Measurements from ENCODE around the gene MKLN1. TPM values are rescaled to one million over a fixed set of nuclear protein-coding genes. Genes with fewer than 3 reads are reported as not detected.

Gene MKLN1
- total RNA-seq (10 to 100 TPM; 42.0 to 69.8 (median 59.3) TPM), polyA plus RNA-seq (10 to 100 TPM; 30.8 to 36.2 TPM), total RNA-seq (118 reads per million, percentile 87 among the genes with 10 or more reads in this experiment)

- peaks cover 35 to 85% (median 71%) of the 10 kb centered on the region in 7 donors for H3K4me1 Mint-ChIP-seq
- Histone ChIP-seq H3K27ac (ENCODE audit: low read depth, low read length) (peak within 1 kb of the TSS; percentile 94), H3K4me1 (ENCODE audit: control insufficient read depth in 2 of 2, insufficient read depth in 2 of 2, low read length in 2 of 2) (peaks cover 26 to 43% of the 10 kb centered on the region in 2 donors), H3K4me3 (ENCODE audit: low read length) (peak within 1 kb of the TSS; percentile 88), H3K27me3 (ENCODE audit: control insufficient read depth in 2 of 2, insufficient read depth in 2 of 2, low read length in 2 of 2) (no peaks in the 10 kb centered on the region), H3K36me3 (ENCODE audit: control insufficient read depth in 2 of 3, insufficient read depth in 3 of 3, low read length in 3 of 3) (peaks cover 0 to 10% (median 0%) of the 10 kb centered on the region in 3 experiments), H3K9me3 (ENCODE audit: control insufficient read depth in 2 of 3, low read length in 3 of 3) (no peaks in the 10 kb centered on the region)
- intact Hi-C loops (cut with micrococcal nuclease), result loop anchor here (1.0 to 5.0 kb wide), 12 partner anchors 8 to 1376 kb away; partner anchors contain the start of genes KLHDC10 (in 1 of the 2) and UBE2H (in 1 of the 2)
- peak within 1 kb of the TSS; percentile 86 to 99 (median 97) for H3K27ac Mint-ChIP-seq
- H3K4me3 Mint-ChIP-seq, result peak within 1 kb of the TSS; percentile 88 to 100 (median 94)
- ChIA-PET POLR2A (interaction anchor here (0.5 to 2.5 kb wide), 12 partner anchors 9 to 413 kb away, joined by 3 to 22 read pairs (median 4); no protein-coding TSS in a partner anchor), CTCF (interaction anchor here (0.6 to 0.7 kb wide), 2 partner anchors 24 to 258 kb away, joined by 3 read pairs; no protein-coding TSS in a partner anchor)
- ATAC-seq (peak; percentile 99), DNase-seq (peak; percentile 82 to 91 (median 86))
- peaks cover 0 to 13% (median 0%) of the 10 kb centered on the region in 5 donors for H3K36me3 Mint-ChIP-seq
- no peaks in the 10 kb centered on the region for H3K9me3 Mint-ChIP-seq
- no peaks in the 10 kb centered on the region for H3K27me3 Mint-ChIP-seq
Observed at GRCh38 chr7:131327626-131328376, at the start of gene MKLN1. Gene MKLN1, plus strand, starts transcription at chr7:131327876. Its CDS starts 24 bp downstream, at chr7:131327900.

DNA sequence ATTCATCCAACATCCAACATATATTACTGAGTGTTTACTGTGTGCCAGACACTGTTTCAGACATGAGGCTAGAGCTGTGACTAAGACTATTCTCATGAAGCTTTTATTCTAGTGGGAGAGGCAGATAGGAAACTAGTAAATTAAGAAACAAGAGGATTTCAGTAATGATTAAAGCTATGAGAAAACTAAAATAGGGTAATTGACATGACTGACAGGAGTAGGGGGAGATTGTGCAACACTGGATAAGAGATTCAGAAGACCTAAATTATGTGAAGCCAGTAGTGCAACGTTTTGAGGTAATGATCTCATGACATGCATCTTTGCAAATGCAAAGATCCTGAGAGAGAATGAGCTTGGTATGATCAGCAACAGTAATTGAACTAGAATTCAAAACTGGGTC, 48.6 kb upstream of the MKLN1 start:
- Histone ChIP-seq H3K36me3 (ENCODE audit: control insufficient read depth in 2 of 3, insufficient read depth in 3 of 3, low read length in 3 of 3) (no peaks in the 10 kb centered on the region), H3K27ac (ENCODE audit: low read depth, low read length) (no peak overlapping the region), H3K27me3 (ENCODE audit: control insufficient read depth in 2 of 2, insufficient read depth in 2 of 2, low read length in 2 of 2) (no peaks in the 10 kb centered on the region), H3K4me1 (ENCODE audit: control insufficient read depth in 2 of 2, insufficient read depth in 2 of 2, low read length in 2 of 2) (no peaks in the 10 kb centered on the region), H3K9me3 (ENCODE audit: control insufficient read depth in 2 of 3, low read length in 3 of 3) (no peaks in the 10 kb centered on the region), H3K4me3 (ENCODE audit: low read length) (no peak overlapping the region)
- no peak for DNase-seq
- ChIA-PET CTCF (interaction anchor here (0.6 kb wide), 1 partner anchor 714 kb away, joined by 3 read pairs; no protein-coding TSS in a partner anchor), POLR2A (no interaction called here)
- no peak overlapping the region for H3K4me3 Mint-ChIP-seq
- peaks cover 0 to 4% (median 0%) of the 10 kb centered on the region in 5 donors for H3K27me3 Mint-ChIP-seq
- H3K4me1 Mint-ChIP-seq, result peaks cover 0 to 4% (median 0%) of the 10 kb centered on the region in 7 donors
- peaks cover 0 to 7% (median 0%) of the 10 kb centered on the region in 11 donors for H3K9me3 Mint-ChIP-seq
- no peak overlapping the region for H3K27ac Mint-ChIP-seq
- intact Hi-C loops (cut with micrococcal nuclease), result no loop called here
- ATAC-seq, result no peak
- peaks cover 0 to 2% (median 0%) of the 10 kb centered on the region in 5 donors for H3K36me3 Mint-ChIP-seq

DNA sequence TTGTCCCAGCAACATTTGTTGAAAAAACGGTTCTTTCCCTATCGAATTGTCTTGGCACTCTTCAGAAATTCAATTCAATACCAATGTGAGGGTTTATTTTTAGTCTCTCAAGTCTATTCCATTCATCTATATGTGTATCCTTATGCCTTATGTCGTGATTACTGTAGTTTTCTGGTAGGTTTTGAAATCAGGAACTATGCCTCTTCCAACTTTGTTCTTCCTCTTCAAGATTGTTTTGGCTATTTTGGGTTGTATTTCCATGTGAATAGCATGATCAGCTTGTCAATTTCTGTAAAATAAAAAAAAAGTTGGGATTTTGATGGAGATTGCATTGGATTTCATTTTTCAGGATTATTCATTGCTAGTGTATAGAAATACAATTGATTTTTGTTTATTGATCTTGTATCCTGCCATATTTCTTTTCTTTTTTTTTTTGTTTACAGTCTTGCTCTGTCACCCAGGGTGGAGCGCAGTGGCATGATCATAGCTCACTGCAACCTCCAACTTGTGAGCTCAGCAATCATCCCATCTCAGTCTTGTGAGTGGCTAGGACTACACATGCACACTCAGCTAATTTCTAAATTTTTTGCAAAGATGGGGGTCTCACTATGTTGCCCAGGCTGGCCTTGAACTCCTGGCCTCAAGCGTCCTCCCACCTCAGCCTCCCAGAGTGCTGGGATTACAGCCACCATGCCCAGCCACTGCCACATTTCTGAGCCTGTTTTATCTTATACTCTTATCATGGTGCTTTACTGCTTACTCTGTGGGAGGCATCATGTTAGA, 46.2 kb upstream of the MKLN1 start:
- ChIA-PET POLR2A (interaction anchor here (0.6 kb wide), 1 partner anchor 1392 kb away, joined by 5 read pairs; no protein-coding TSS in a partner anchor), CTCF (no interaction called here)
- no peak overlapping the region for H3K4me3 ChIP-seq (ENCODE audit: low read length)
- H3K4me1 ChIP-seq (ENCODE audit: control insufficient read depth in 2 of 2, insufficient read depth in 2 of 2, low read length in 2 of 2), result no peaks in the 10 kb centered on the region
- DNase-seq, result no peak
- H3K27ac ChIP-seq (ENCODE audit: low read depth, low read length), result no peak overlapping the region
- no peaks in the 10 kb centered on the region for H3K27me3 Mint-ChIP-seq
- H3K36me3 Mint-ChIP-seq, result peaks cover 0 to 2% (median 0%) of the 10 kb centered on the region in 5 donors
- H3K4me3 Mint-ChIP-seq, result no peak overlapping the region
- H3K9me3 ChIP-seq (ENCODE audit: control insufficient read depth in 2 of 3, low read length in 3 of 3), result no peaks in the 10 kb centered on the region
- H3K36me3 ChIP-seq (ENCODE audit: control insufficient read depth in 2 of 3, insufficient read depth in 3 of 3, low read length in 3 of 3), result no peaks in the 10 kb centered on the region
- H3K4me1 Mint-ChIP-seq, result peaks cover 0 to 2% (median 0%) of the 10 kb centered on the region in 7 donors
- H3K9me3 Mint-ChIP-seq, result peaks cover 0 to 7% (median 0%) of the 10 kb centered on the region in 11 donors
- peak overlapping the region in 1 of 9 donors; percentile 20 for H3K27ac Mint-ChIP-seq
- ATAC-seq, result no peak
- H3K27me3 ChIP-seq (ENCODE audit: control insufficient read depth in 2 of 2, insufficient read depth in 2 of 2, low read length in 2 of 2), result no peaks in the 10 kb centered on the region
- intact Hi-C loops (cut with micrococcal nuclease), result no loop called here

GRCh38 chr7:131284702-131285419, 42.8 kb upstream of the MKLN1 start:
- no peaks in the 10 kb centered on the region for H3K4me1 ChIP-seq (ENCODE audit: control insufficient read depth in 2 of 2, insufficient read depth in 2 of 2, low read length in 2 of 2)
- Mint-ChIP-seq H3K4me3 (no peak overlapping the region), H3K27me3 (no peaks in the 10 kb centered on the region), H3K4me1 (peaks cover 0 to 2% (median 0%) of the 10 kb centered on the region in 7 donors), H3K36me3 (peaks cover 0 to 3% (median 0%) of the 10 kb centered on the region in 5 donors), H3K27ac (no peak overlapping the region), H3K9me3 (peaks cover 0 to 17% (median 0%) of the 10 kb centered on the region in 11 donors)
- intact Hi-C loops (cut with micrococcal nuclease), result no loop called here
- no peak overlapping the region for H3K4me3 ChIP-seq (ENCODE audit: low read length)
- H3K9me3 ChIP-seq (ENCODE audit: control insufficient read depth in 2 of 3, low read length in 3 of 3), result no peaks in the 10 kb centered on the region
- ChIA-PET CTCF (no interaction called here), POLR2A (interaction anchor here (1.3 kb wide), 1 partner anchor 23 kb away, joined by 4 read pairs; no protein-coding TSS in a partner anchor)
- no peak overlapping the region for H3K27ac ChIP-seq (ENCODE audit: low read depth, low read length)
- H3K36me3 ChIP-seq (ENCODE audit: control insufficient read depth in 2 of 3, insufficient read depth in 3 of 3, low read length in 3 of 3), result no peaks in the 10 kb centered on the region
- no peaks in the 10 kb centered on the region for H3K27me3 ChIP-seq (ENCODE audit: control insufficient read depth in 2 of 2, insufficient read depth in 2 of 2, low read length in 2 of 2)
- DNase-seq, result no peak
- ATAC-seq, result no peak

DNA sequence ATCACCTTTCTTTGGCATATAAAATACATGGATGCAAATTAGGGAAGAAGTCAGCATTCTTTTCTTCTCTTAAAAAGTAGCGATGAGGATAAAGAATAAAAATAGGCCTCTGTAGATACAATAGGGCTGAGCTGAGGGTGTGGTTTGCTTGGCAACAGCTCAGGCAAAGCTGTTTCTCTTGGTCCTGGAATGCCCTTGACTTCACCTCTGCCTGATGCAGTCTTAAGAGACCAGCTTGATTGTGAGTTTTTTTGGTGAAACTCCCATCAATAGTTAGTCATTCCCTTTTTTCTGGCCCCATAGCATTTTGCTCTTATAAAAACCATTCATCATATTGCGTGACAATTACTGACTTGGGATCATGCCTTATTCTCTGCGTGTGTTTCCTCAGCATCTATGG, 42.1 kb upstream of the MKLN1 start:
- H3K27me3 ChIP-seq (ENCODE audit: control insufficient read depth in 2 of 2, insufficient read depth in 2 of 2, low read length in 2 of 2), result no peaks in the 10 kb centered on the region
- H3K9me3 ChIP-seq (ENCODE audit: control insufficient read depth in 2 of 3, low read length in 3 of 3), result no peaks in the 10 kb centered on the region
- no peak for ATAC-seq
- H3K9me3 Mint-ChIP-seq, result peaks cover 0 to 12% (median 0%) of the 10 kb centered on the region in 11 donors
- no peaks in the 10 kb centered on the region for H3K4me1 ChIP-seq (ENCODE audit: control insufficient read depth in 2 of 2, insufficient read depth in 2 of 2, low read length in 2 of 2)
- no peak overlapping the region for H3K4me3 Mint-ChIP-seq
- peaks cover 0 to 2% (median 0%) of the 10 kb centered on the region in 7 donors for H3K4me1 Mint-ChIP-seq
- H3K36me3 ChIP-seq (ENCODE audit: control insufficient read depth in 2 of 3, insufficient read depth in 3 of 3, low read length in 3 of 3), result no peaks in the 10 kb centered on the region
- H3K27ac Mint-ChIP-seq, result no peak overlapping the region
- intact Hi-C loops (cut with micrococcal nuclease), result no loop called here
- CTCF ChIA-PET, result no interaction called here
- DNase-seq, result no peak
- H3K4me3 ChIP-seq (ENCODE audit: low read length), result no peak overlapping the region
- POLR2A ChIA-PET, result interaction anchor here (1.3 kb wide), 1 partner anchor 24 kb away, joined by 4 read pairs; no protein-coding TSS in a partner anchor
- H3K36me3 Mint-ChIP-seq, result peaks cover 0 to 3% (median 0%) of the 10 kb centered on the region in 5 donors
- H3K27me3 Mint-ChIP-seq, result peaks cover 0 to 3% (median 0%) of the 10 kb centered on the region in 5 donors
- no peak overlapping the region for H3K27ac ChIP-seq (ENCODE audit: low read depth, low read length)

DNA sequence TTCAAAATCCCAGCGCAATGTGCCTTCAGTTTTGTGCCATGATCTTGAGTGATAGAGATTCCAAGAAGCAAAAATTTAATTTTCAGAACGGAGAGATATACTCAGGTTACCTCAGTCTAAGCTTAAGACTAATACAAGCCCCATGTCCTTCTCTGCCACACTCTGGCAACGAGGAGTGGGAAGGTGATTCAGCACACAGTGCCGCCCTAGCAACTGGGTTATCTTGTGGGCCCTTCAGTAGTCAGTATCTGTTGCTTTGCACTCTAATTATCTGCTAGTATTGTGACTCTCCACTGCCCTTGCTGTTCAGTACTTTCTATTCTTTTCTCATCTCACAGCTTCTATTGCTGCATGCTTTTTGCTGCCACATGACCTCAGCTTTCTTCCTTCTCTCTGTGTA, 39.2 kb upstream of the MKLN1 start:
- Histone ChIP-seq H3K36me3 (ENCODE audit: control insufficient read depth in 2 of 3, insufficient read depth in 3 of 3, low read length in 3 of 3) (no peaks in the 10 kb centered on the region), H3K4me3 (ENCODE audit: low read length) (no peak overlapping the region), H3K27me3 (ENCODE audit: control insufficient read depth in 2 of 2, insufficient read depth in 2 of 2, low read length in 2 of 2) (no peaks in the 10 kb centered on the region), H3K27ac (ENCODE audit: low read depth, low read length) (no peak overlapping the region), H3K4me1 (ENCODE audit: control insufficient read depth in 2 of 2, insufficient read depth in 2 of 2, low read length in 2 of 2) (no peaks in the 10 kb centered on the region), H3K9me3 (ENCODE audit: control insufficient read depth in 2 of 3, low read length in 3 of 3) (no peaks in the 10 kb centered on the region)
- Mint-ChIP-seq H3K4me3 (no peak overlapping the region), H3K4me1 (no peaks in the 10 kb centered on the region), H3K27ac (peak overlapping the region in 1 of 9 donors; percentile 52), H3K9me3 (peaks cover 0 to 12% (median 0%) of the 10 kb centered on the region in 11 donors), H3K27me3 (peaks cover 0 to 3% (median 0%) of the 10 kb centered on the region in 5 donors), H3K36me3 (peaks cover 0 to 3% (median 0%) of the 10 kb centered on the region in 5 donors)
- intact Hi-C loops (cut with micrococcal nuclease), result no loop called here
- ChIA-PET CTCF (no interaction called here), POLR2A (no interaction called here)
- ATAC-seq (no peak), DNase-seq (no peak)
